Measurements from ENCODE around the gene CDO1. TPM values are rescaled to one million over a fixed set of nuclear protein-coding genes. Genes with fewer than 3 reads are reported as not detected.

Gene CDO1
- total RNA-seq, 1 donor from 2014 or later = 6.6 TPM

DNA sequence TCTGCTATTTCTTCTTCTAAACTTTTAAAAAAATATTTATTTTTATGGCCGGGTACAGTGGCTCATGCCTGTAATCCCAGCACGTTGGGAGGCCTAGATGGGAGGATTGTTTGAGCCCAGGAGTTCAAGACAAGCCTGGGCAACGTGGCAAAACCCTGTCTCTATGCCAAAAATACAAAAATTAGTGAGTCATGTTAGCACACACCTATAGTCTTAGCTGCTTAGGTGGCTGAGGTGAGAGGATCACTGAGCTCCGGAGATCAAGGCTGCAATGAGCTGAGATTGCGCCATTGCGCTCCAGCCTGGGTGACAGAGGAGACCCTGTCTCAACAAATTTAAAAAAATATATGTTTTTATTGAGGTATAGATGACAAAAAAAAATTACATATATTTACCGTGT lies 30.8 kb upstream of the CDO1 start:
- Mint-ChIP-seq H3K9me3 (ENCODE audit: unreplicated experiment) (no peaks in the 10 kb centered on the region), H3K27ac (ENCODE audit: unreplicated experiment) (no peak overlapping the region), H3K36me3 (ENCODE audit: unreplicated experiment) (no peaks in the 10 kb centered on the region), H3K4me1 (ENCODE audit: unreplicated experiment) (peaks cover 40% of the 10 kb centered on the region), H3K4me3 (ENCODE audit: unreplicated experiment) (no peak overlapping the region), H3K27me3 (ENCODE audit: unreplicated experiment) (no peaks in the 10 kb centered on the region)
- TF ChIP-seq, protein P1, sequence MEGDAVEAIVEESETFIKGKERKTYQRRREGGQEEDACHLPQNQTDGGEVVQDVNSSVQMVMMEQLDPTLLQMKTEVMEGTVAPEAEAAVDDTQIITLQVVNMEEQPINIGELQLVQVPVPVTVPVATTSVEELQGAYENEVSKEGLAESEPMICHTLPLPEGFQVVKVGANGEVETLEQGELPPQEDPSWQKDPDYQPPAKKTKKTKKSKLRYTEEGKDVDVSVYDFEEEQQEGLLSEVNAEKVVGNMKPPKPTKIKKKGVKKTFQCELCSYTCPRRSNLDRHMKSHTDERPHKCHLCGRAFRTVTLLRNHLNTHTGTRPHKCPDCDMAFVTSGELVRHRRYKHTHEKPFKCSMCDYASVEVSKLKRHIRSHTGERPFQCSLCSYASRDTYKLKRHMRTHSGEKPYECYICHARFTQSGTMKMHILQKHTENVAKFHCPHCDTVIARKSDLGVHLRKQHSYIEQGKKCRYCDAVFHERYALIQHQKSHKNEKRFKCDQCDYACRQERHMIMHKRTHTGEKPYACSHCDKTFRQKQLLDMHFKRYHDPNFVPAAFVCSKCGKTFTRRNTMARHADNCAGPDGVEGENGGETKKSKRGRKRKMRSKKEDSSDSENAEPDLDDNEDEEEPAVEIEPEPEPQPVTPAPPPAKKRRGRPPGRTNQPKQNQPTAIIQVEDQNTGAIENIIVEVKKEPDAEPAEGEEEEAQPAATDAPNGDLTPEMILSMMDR (IDR thresholded peaks at IDR 0.05) = no peak
- no peak for DNase-seq (ENCODE audit: extremely low spot score, unreplicated experiment)

DNA sequence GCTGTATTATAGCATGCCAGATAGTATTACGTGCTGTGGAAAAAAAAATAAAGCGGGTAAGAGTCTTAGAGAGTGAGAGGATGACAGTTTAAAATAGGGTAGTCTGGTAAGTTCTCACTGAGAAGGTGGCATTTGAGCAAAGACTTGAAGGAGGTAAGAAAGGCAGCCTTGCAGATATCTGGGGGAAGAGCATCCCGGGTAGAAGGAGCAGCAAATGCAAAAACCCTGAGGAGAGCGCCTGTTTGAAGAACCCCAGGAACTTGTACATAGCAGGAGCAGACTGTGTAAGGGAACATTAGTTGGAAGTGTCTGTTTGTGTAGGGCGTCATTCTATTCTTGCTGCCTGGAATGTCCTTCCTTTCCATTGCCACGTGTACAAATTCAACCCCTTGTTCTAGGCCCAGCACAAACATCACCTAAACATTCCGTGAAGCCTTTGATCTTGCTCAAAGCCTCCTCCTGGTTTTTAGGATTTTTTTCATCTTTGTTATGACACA lies 27.9 kb upstream of the CDO1 start:
- Mint-ChIP-seq H3K27me3 (ENCODE audit: unreplicated experiment) (no peaks in the 10 kb centered on the region), H3K4me3 (ENCODE audit: unreplicated experiment) (peak overlapping the region; percentile 27), H3K36me3 (ENCODE audit: unreplicated experiment) (no peaks in the 10 kb centered on the region), H3K27ac (ENCODE audit: unreplicated experiment) (peak overlapping the region; percentile 67), H3K4me1 (ENCODE audit: unreplicated experiment) (peaks cover 43% of the 10 kb centered on the region), H3K9me3 (ENCODE audit: unreplicated experiment) (no peaks in the 10 kb centered on the region)
- TF ChIP-seq, protein P1 (IDR thresholded peaks at IDR 0.05) = no peak
- DNase-seq (ENCODE audit: extremely low spot score, unreplicated experiment) = no peak

DNA sequence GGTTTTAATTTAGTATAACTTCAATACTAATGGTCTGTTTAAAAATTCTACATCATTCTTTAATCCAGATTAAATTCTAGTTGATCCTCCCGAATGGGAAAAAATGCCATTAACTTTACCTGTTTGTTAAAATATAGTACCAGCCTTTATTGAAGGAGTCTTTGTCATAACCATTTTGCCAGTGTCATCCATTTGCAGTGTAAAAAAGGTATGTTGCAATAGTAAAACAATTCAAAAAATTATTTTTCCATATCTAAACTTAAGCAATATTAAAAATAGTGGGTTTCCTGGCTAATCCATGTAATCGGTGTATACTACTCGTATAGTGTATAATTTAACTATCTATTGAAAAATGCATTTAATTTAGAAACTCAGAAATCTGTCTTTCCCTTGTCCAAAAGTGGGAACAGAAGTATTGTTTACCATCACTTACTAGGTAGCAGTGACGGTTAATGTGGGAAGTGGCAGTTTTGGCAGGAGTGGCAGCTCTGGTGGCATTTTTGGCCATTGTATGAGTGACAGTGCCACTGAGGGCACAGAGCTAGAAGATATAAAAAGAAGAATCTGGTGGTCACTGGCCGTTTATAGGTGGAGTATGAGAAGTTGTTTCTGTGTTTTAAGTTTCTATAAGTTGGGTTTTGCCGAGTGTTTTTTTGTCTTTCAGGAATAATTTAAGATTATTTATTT lies 27.1 kb upstream of the CDO1 start:
- no peaks in the 10 kb centered on the region for H3K9me3 Mint-ChIP-seq (ENCODE audit: unreplicated experiment)
- H3K4me3 Mint-ChIP-seq (ENCODE audit: unreplicated experiment) = peak overlapping the region; percentile 92
- H3K27ac Mint-ChIP-seq (ENCODE audit: unreplicated experiment) = peak overlapping the region; percentile 67
- H3K4me1 Mint-ChIP-seq (ENCODE audit: unreplicated experiment) = peaks cover 47% of the 10 kb centered on the region
- H3K36me3 Mint-ChIP-seq (ENCODE audit: unreplicated experiment) = no peaks in the 10 kb centered on the region
- TF ChIP-seq, protein P1 (IDR thresholded peaks at IDR 0.05) = no peak
- DNase-seq (ENCODE audit: extremely low spot score, unreplicated experiment) = no peak
- H3K27me3 Mint-ChIP-seq (ENCODE audit: unreplicated experiment) = no peaks in the 10 kb centered on the region

- H3K4me1 Mint-ChIP-seq (ENCODE audit: unreplicated experiment) = peaks cover 52% of the 10 kb centered on the region
- peaks cover under 1% of the 10 kb centered on the region for H3K36me3 Mint-ChIP-seq (ENCODE audit: unreplicated experiment)
- peak overlapping the region; percentile 84 for H3K27ac Mint-ChIP-seq (ENCODE audit: unreplicated experiment)
- TF ChIP-seq, protein P1 (IDR thresholded peaks at IDR 0.05) = no peak
- H3K9me3 Mint-ChIP-seq (ENCODE audit: unreplicated experiment) = no peaks in the 10 kb centered on the region
- H3K4me3 Mint-ChIP-seq (ENCODE audit: unreplicated experiment) = peak overlapping the region; percentile 92
- DNase-seq (ENCODE audit: extremely low spot score, unreplicated experiment) = no peak
- no peaks in the 10 kb centered on the region for H3K27me3 Mint-ChIP-seq (ENCODE audit: unreplicated experiment)
These were observed 26.5 kb upstream of the CDO1 start for GRCh38 chr5:115842952-115843351.

- peaks cover 6% of the 10 kb centered on the region for H3K36me3 Mint-ChIP-seq (ENCODE audit: unreplicated experiment)
- TF ChIP-seq, protein P1 (IDR thresholded peaks at IDR 0.05) = peak; percentile 41
- peak overlapping the region; percentile 89 for H3K27ac Mint-ChIP-seq (ENCODE audit: unreplicated experiment)
- H3K4me3 Mint-ChIP-seq (ENCODE audit: unreplicated experiment) = peak overlapping the region; percentile 98
- no peaks in the 10 kb centered on the region for H3K9me3 Mint-ChIP-seq (ENCODE audit: unreplicated experiment)
- H3K27me3 Mint-ChIP-seq (ENCODE audit: unreplicated experiment) = no peaks in the 10 kb centered on the region
- peaks cover 57% of the 10 kb centered on the region for H3K4me1 Mint-ChIP-seq (ENCODE audit: unreplicated experiment)
- DNase-seq (ENCODE audit: extremely low spot score, unreplicated experiment) = no peak
These were observed 25.9 kb upstream of the CDO1 start for GRCh38 chr5:115842089-115842935.
